GM21526 (cell line): ENCODE data around the gene HM13.
"Not testable (repeated sequence)": the region's sequence is repeated elsewhere in the genome, so short reads cannot be mapped to it uniquely, and the experiment has no call there.

Experiments used
- ATAC-seq: cut with Tn5 transposase; IDR thresholded peaks from one replicate; pipeline ENCODE4 v1.9.1; 2021; ENCODE audit warnings: moderate library complexity; ENCODE audit not compliant: unreplicated experiment, low FRiP score

HM13 gene

GRCh38 chr20:31605902-31606803 is 91.9 kb downstream of the HM13 start:
- no peak for ATAC-seq

GRCh38 chr20:31606804-31607639 is 92.8 kb downstream of the HM13 start:
- ATAC-seq, result no peak

GRCh38 chr20:31607640-31608250 is 93.5 kb downstream of the HM13 start:
- ATAC-seq, result no peak

- no peak for ATAC-seq
These were observed 94.2 kb downstream of the HM13 start for GRCh38 chr20:31608251-31608945.

GRCh38 chr20:31612271-31612640 is 98.0 kb downstream of the HM13 start:
- ATAC-seq, result not testable (repeated sequence)

GRCh38 chr20:31615416-31615815 is 101.2 kb downstream of the HM13 start:
- no peak for ATAC-seq

- no peak for ATAC-seq
These were observed 103.3 kb downstream of the HM13 start for GRCh38 chr20:31617432-31618104.
